Measurements from ENCODE around the gene TMEM165.

The TMEM165 gene

DNA sequence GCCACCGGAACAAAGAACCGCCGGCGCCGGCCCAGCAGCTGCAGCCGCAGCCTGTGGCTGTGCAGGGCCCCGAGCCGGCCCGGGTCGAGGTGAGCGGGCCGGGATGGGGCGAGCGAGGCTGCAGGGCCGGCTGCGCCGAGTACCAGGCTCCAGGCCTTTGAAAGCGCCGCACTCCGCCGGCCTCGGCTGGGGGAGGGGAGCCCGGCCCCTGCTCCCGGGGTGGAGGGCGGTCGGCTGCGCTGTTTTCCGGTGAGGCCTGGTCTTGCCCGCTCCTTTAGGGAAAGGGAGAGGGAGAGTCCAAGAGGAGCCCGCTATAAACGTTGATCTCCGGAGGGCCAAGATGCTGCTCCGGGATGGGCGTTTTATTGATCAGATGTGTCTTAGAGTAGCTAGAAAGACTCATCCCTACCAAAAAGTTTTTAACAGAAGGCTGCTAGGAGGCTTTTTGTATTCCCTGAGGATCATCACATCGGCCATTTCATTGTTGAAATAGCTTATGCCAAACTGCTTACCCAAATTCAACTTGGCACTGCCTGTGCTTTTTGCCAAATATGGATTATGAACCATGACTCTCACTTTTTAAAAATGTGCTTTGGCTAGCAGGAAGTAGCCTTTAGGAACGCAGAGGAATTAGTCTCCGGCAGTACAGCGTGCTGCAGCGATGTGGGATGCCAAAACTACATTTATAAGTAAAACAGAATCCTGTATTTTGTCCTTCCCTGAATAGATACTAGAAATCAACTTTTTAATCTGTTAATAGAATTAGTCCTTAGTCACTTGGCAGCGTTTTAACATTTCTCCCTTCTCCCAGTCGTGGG, 760 bp downstream of the TMEM165 start:
- H3K4me1 ChIP-seq (ENCODE audit: control insufficient read depth, insufficient read depth, low read length), result peaks cover 49% of the 10 kb centered on the region
- H3K9me3 ChIP-seq (ENCODE audit: control insufficient read depth, low read length), result no peaks in the 10 kb centered on the region
- H3K36me3 ChIP-seq (ENCODE audit: control insufficient read depth, insufficient read depth, low read length), result no peaks in the 10 kb centered on the region
- peak overlapping the region; percentile 70 for H3K4me3 ChIP-seq (ENCODE audit: low read length)
- peak overlapping the region; percentile 95 for H3K9ac ChIP-seq (ENCODE audit: low read length)
- H3K27me3 ChIP-seq (ENCODE audit: control insufficient read depth, insufficient read depth, low read length), result no peaks in the 10 kb centered on the region

DNA sequence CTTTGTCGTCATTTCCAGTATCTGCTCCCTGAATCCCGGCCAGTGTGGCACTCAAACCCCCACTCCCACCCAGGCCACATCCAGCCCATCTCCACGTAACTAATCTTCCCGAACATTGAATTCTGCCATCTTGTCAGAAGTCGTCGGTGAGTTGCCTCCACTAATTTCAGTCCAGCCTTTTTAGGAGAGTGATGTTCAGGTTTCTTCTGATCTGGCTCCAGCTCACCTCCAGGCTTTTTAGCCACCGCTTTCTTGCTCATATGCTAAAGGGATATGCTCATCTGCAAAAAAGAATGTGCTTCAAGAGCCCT, 1.3 kb downstream of the TMEM165 start:
- Histone ChIP-seq H3K36me3 (ENCODE audit: control insufficient read depth, insufficient read depth, low read length) (no peaks in the 10 kb centered on the region), H3K27me3 (ENCODE audit: control insufficient read depth, insufficient read depth, low read length) (no peaks in the 10 kb centered on the region), H3K9me3 (ENCODE audit: control insufficient read depth, low read length) (no peaks in the 10 kb centered on the region), H3K4me1 (ENCODE audit: control insufficient read depth, insufficient read depth, low read length) (peaks cover 49% of the 10 kb centered on the region), H3K4me3 (ENCODE audit: low read length) (peak overlapping the region; percentile 70), H3K9ac (ENCODE audit: low read length) (peak overlapping the region; percentile 95)

DNA sequence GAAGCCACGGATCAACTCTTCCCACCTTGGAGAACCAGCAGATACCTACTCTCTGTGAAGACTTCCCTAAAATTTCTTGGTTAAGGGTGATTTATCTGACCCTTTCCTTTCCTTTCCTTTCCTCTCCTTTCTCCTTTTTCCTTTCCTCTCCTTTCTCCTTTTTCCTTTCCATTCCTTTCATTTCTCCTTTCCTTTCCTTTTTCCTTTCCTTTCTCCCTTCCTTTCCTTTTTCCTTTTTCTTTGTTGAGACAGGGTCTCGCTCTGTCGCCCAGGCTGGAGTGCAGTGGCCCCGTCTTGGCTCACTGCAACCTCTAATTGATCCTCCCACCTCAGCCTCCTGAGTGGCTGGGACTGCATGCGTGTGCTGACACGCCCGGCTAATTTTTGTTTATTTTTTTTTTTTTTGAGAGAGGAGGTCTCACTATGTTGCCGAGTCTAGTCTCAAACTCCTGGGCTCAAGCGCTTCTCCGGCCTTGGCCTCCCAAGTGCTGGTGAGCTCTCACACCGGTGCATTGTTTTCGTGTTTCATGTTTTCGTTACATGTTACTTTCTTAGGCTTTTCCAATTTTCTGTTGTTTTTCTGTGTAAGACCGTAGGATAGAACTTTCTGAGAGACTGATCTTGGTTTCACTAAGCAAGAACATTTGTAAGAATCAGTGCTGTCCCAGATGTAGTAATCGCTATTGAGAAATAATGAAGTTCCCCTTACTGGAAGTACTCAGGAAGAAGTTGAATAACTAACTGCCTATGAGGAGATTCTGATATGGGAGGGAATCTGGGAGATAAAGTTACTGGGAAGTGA, 2.0 kb downstream of the TMEM165 start:
- H3K9me3 ChIP-seq (ENCODE audit: control insufficient read depth, low read length), result no peaks in the 10 kb centered on the region
- H3K36me3 ChIP-seq (ENCODE audit: control insufficient read depth, insufficient read depth, low read length), result no peaks in the 10 kb centered on the region
- H3K27me3 ChIP-seq (ENCODE audit: control insufficient read depth, insufficient read depth, low read length), result no peaks in the 10 kb centered on the region
- H3K9ac ChIP-seq (ENCODE audit: low read length), result peak overlapping the region; percentile 95
- peak overlapping the region; percentile 70 for H3K4me3 ChIP-seq (ENCODE audit: low read length)
- H3K4me1 ChIP-seq (ENCODE audit: control insufficient read depth, insufficient read depth, low read length), result peaks cover 49% of the 10 kb centered on the region

DNA sequence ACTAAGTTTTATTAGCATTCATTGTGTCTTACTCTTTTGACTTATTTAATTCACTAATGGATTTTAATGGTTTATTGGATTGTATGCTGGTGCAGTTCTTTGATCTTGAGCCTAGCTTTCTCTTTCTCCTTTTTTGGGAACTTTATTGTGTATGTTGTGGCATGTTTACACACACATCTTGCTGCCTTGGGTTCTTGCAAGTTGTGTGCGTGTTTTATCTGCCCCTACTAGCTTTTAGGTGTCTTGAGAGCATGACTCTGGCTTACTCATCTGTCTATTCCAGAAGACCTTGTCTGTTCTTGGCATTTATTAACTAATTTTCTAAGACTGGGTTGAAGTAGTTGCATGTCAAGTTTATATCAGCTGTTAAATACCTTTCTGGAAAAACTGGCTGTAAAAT, 2.7 kb downstream of the TMEM165 start:
- Histone ChIP-seq H3K4me3 (ENCODE audit: low read length) (peak overlapping the region; percentile 70), H3K4me1 (ENCODE audit: control insufficient read depth, insufficient read depth, low read length) (peaks cover 43% of the 10 kb centered on the region), H3K9ac (ENCODE audit: low read length) (peak overlapping the region; percentile 95), H3K36me3 (ENCODE audit: control insufficient read depth, insufficient read depth, low read length) (no peaks in the 10 kb centered on the region), H3K9me3 (ENCODE audit: control insufficient read depth, low read length) (no peaks in the 10 kb centered on the region), H3K27me3 (ENCODE audit: control insufficient read depth, insufficient read depth, low read length) (no peaks in the 10 kb centered on the region)

DNA sequence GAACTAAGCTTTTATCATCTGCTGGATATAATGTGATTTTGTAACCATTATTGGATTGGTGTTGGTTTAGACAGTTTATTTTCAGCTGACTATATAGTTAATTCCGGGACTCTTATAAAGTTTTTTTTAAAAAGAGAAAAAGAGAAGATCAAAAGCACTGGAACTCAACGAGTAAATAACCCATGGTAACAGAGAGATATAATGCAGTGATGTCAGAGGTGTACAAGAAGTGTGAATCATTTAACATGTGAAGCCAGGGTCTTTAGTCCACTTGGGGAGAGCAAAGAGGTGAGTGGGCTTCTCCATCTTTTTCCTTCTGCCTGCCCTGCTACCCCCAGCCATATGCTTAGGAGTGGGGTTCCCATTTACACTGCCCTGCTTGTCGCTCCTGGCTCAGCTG, 3.2 kb downstream of the TMEM165 start:
- no peaks in the 10 kb centered on the region for H3K27me3 ChIP-seq (ENCODE audit: control insufficient read depth, insufficient read depth, low read length)
- no peaks in the 10 kb centered on the region for H3K36me3 ChIP-seq (ENCODE audit: control insufficient read depth, insufficient read depth, low read length)
- H3K9ac ChIP-seq (ENCODE audit: low read length), result peak overlapping the region; percentile 35
- H3K9me3 ChIP-seq (ENCODE audit: control insufficient read depth, low read length), result no peaks in the 10 kb centered on the region
- H3K4me1 ChIP-seq (ENCODE audit: control insufficient read depth, insufficient read depth, low read length), result peaks cover 38% of the 10 kb centered on the region
- peak overlapping the region; percentile 70 for H3K4me3 ChIP-seq (ENCODE audit: low read length)

DNA sequence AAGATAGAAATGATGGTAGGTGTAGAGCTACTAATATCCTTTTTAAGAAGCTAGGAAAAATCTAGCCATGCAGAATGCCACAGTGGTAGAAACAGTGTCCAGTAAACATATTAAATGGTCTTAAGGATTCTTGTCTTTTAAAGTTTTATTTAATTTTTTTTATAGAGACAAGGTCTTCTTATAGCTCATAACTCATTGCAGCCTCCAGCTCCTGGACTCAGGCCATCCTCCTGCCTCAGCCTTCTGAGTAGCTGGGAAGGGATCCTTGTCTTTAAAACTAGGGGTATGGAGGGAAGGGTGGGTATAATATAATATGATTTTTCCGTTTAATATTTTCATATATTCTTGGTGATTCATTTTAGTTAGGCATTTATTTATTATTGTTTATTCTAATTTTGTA, 3.8 kb downstream of the TMEM165 start:
- Histone ChIP-seq H3K4me1 (ENCODE audit: control insufficient read depth, insufficient read depth, low read length) (peaks cover 32% of the 10 kb centered on the region), H3K9ac (ENCODE audit: low read length) (no peak overlapping the region), H3K27me3 (ENCODE audit: control insufficient read depth, insufficient read depth, low read length) (no peaks in the 10 kb centered on the region), H3K36me3 (ENCODE audit: control insufficient read depth, insufficient read depth, low read length) (no peaks in the 10 kb centered on the region), H3K9me3 (ENCODE audit: control insufficient read depth, low read length) (no peaks in the 10 kb centered on the region), H3K4me3 (ENCODE audit: low read length) (no peak overlapping the region)

DNA sequence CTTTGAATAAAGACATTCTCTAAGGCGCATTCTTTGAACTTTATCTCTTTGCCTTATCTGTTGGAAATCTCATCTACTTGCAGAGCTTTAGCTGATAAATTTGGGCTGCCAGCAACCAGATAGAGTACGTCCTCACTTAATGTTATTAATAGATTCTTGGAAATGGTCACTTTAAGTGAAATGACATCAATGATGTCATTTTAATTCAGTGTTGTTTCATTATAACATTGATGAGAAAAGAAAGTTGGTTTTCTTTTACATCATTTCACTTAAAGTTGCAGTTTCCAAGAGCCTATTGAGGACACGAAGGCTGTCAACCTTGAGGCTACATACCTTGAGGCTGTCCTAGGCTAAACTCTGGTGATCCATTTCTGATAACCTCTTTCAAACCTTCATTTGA, 9.3 kb downstream of the TMEM165 start:
- Histone ChIP-seq H3K4me3 (ENCODE audit: low read length) (no peak overlapping the region), H3K27me3 (ENCODE audit: control insufficient read depth, insufficient read depth, low read length) (no peaks in the 10 kb centered on the region), H3K9ac (ENCODE audit: low read length) (no peak overlapping the region), H3K9me3 (ENCODE audit: control insufficient read depth, low read length) (no peaks in the 10 kb centered on the region), H3K4me1 (ENCODE audit: control insufficient read depth, insufficient read depth, low read length) (peaks cover 8% of the 10 kb centered on the region), H3K36me3 (ENCODE audit: control insufficient read depth, insufficient read depth, low read length) (no peaks in the 10 kb centered on the region)

DNA sequence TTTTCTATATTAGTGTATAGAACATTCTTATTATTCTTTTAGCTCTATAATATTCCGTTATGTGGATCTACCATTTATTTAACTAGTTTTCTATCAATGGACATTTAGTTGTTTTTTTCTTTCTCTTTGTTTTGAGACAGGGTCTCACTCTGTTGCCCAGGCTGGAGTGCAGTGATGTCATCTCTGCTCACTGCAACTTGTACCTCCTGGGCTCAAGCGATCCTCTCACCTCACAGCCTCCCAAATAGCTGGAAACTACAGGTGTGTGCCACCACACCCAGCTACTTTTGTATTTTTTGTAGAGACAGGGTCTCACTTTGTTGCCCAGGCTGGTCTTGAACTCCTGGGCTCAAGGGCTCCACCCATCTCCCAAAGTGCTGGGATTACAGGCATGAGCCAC, 10.8 kb downstream of the TMEM165 start:
- H3K4me1 ChIP-seq (ENCODE audit: control insufficient read depth, insufficient read depth, low read length), result peaks cover 8% of the 10 kb centered on the region
- H3K4me3 ChIP-seq (ENCODE audit: low read length), result no peak overlapping the region
- H3K9me3 ChIP-seq (ENCODE audit: control insufficient read depth, low read length), result no peaks in the 10 kb centered on the region
- H3K27me3 ChIP-seq (ENCODE audit: control insufficient read depth, insufficient read depth, low read length), result no peaks in the 10 kb centered on the region
- no peak overlapping the region for H3K9ac ChIP-seq (ENCODE audit: low read length)
- H3K36me3 ChIP-seq (ENCODE audit: control insufficient read depth, insufficient read depth, low read length), result no peaks in the 10 kb centered on the region

DNA sequence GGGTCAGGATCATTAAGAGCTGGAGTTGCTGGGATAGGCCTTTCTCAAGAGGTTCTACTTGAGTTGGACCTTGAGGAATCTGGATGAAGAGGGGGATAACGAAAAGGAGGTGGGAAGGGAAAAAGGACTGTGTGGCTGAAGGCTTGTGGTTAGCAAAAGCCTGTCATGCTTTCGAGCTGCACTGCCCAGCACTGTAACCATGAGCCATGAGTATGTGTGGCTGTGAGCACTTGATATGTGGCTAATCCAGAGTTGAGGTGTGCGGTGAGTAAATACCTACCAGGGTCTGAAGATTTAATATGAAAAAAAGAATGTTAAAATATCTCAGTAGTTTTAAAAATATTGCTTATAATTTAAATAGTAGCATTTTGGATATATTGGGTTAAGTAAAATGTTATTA, 11.4 kb downstream of the TMEM165 start:
- Histone ChIP-seq H3K9me3 (ENCODE audit: control insufficient read depth, low read length) (no peaks in the 10 kb centered on the region), H3K9ac (ENCODE audit: low read length) (no peak overlapping the region), H3K36me3 (ENCODE audit: control insufficient read depth, insufficient read depth, low read length) (no peaks in the 10 kb centered on the region), H3K4me3 (ENCODE audit: low read length) (no peak overlapping the region), H3K27me3 (ENCODE audit: control insufficient read depth, insufficient read depth, low read length) (no peaks in the 10 kb centered on the region), H3K4me1 (ENCODE audit: control insufficient read depth, insufficient read depth, low read length) (peaks cover 8% of the 10 kb centered on the region)

DNA sequence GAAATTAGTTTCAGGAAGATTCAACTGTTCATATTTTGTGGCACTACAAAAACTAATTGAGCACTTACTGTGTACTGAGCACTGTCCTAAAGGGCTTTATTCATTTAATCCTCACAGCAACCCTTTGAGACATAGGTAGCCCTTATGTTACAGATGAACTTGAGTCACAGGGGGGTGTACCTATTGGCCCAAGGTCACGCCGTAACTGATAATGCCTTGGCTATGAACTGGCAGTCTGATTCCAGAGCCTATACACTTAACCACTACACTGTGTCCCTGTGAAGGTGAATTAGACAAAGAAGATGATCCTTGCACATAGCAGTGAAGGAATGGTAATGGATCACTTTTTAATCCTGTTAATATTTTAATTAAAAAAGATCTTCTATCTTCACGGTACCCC, 12.0 kb downstream of the TMEM165 start:
- H3K36me3 ChIP-seq (ENCODE audit: control insufficient read depth, insufficient read depth, low read length), result no peaks in the 10 kb centered on the region
- peaks cover 8% of the 10 kb centered on the region for H3K4me1 ChIP-seq (ENCODE audit: control insufficient read depth, insufficient read depth, low read length)
- no peak overlapping the region for H3K4me3 ChIP-seq (ENCODE audit: low read length)
- no peak overlapping the region for H3K9ac ChIP-seq (ENCODE audit: low read length)
- H3K27me3 ChIP-seq (ENCODE audit: control insufficient read depth, insufficient read depth, low read length), result no peaks in the 10 kb centered on the region
- H3K9me3 ChIP-seq (ENCODE audit: control insufficient read depth, low read length), result no peaks in the 10 kb centered on the region

DNA sequence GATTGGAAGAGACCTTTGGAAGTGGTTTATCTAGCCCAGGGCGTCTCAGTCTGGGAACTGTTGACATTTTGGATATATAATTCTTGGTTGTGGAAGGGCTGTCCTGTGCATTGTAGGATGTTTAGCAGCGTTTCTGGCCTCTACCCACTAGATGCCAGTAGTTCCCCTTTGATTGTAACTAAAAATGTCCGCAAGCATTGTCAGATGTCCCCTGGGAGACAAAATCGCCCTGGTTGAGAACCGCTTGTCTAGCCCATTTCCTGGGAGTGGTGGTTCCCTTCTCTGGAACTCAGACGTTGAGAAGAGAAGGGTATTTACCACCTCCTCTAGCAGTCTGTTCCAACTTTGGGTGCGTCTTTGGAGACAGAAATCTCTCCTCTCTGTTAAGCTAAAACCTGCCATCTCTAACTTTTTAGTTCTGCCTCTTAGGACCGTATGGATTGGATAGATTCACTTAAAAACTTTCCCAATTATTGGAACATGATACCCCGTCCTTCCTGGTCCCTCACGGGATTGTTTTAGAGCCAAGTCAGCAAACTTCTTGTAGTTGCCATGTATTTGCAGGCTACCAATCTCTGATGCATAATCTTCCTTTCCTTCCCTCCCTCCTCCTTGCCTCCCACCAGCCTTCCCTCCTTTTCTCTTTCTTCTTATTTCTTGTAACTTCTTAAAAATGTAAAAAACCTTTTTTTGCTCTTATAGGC, 13.9 kb downstream of the TMEM165 start:
- Histone ChIP-seq H3K4me1 (ENCODE audit: control insufficient read depth, insufficient read depth, low read length) (peaks cover 8% of the 10 kb centered on the region), H3K9me3 (ENCODE audit: control insufficient read depth, low read length) (no peaks in the 10 kb centered on the region), H3K36me3 (ENCODE audit: control insufficient read depth, insufficient read depth, low read length) (no peaks in the 10 kb centered on the region), H3K4me3 (ENCODE audit: low read length) (no peak overlapping the region), H3K9ac (ENCODE audit: low read length) (no peak overlapping the region), H3K27me3 (ENCODE audit: control insufficient read depth, insufficient read depth, low read length) (no peaks in the 10 kb centered on the region)

DNA sequence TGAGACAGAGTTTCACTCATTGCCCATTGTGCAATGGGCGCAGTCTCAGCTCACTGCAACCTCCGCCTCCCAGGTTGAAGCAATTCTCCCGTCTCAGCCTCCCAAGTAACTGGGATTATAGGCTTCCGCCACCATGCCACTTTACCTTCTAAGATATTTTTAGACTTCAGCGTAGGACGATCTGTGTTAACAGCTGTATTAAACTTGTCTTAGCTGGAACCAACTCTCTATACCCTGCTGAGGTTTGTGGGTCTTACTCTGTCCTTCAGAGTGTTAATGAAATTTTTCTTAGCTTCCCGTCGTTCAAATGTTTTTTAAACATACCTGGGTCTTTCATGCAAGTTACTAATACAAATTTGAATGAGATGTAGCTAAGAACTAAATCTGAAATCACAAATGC, 14.7 kb downstream of the TMEM165 start:
- Histone ChIP-seq H3K27me3 (ENCODE audit: control insufficient read depth, insufficient read depth, low read length) (no peaks in the 10 kb centered on the region), H3K4me3 (ENCODE audit: low read length) (no peak overlapping the region), H3K9ac (ENCODE audit: low read length) (no peak overlapping the region), H3K9me3 (ENCODE audit: control insufficient read depth, low read length) (no peaks in the 10 kb centered on the region), H3K36me3 (ENCODE audit: control insufficient read depth, insufficient read depth, low read length) (no peaks in the 10 kb centered on the region), H3K4me1 (ENCODE audit: control insufficient read depth, insufficient read depth, low read length) (peaks cover 8% of the 10 kb centered on the region)

Measured in mucosa of stomach (tissue), 1 donor.